ENCODE measurements around the gene FAAP20. TPM values are rescaled to one million over a fixed set of nuclear protein-coding genes. Genes with fewer than 3 reads are reported as not detected.

Gene FAAP20
- total and polyA plus RNA-seq, 5 experiments from 2014 or later, result 39.4 to 76.6 (median 70.1) TPM

GRCh38 chr1:2179283-2180013 lies 15.1 kb downstream of the FAAP20 start:
- Mint-ChIP-seq H3K27ac (no peak overlapping the region), H3K36me3 (peaks cover 0 to 16% (median 7%) of the 10 kb centered on the region in 3 donors), H3K4me3 (no peak overlapping the region), H3K27me3 (no peaks in the 10 kb centered on the region), H3K9me3 (no peaks in the 10 kb centered on the region), H3K4me1 (peaks cover 0 to 6% (median 5%) of the 10 kb centered on the region in 4 donors)
- POLR2A ChIA-PET, result no interaction called here
- no peak for DNase-seq
- ATAC-seq, result no peak

GRCh38 chr1:2178875-2179274 lies 15.7 kb downstream of the FAAP20 start:
- ATAC-seq (no peak), DNase-seq (no peak)
- H3K4me3 Mint-ChIP-seq, result no peak overlapping the region
- no peaks in the 10 kb centered on the region for H3K27me3 Mint-ChIP-seq
- H3K36me3 Mint-ChIP-seq, result peaks cover 0 to 16% (median 7%) of the 10 kb centered on the region in 3 donors
- H3K9me3 Mint-ChIP-seq, result no peaks in the 10 kb centered on the region
- H3K4me1 Mint-ChIP-seq, result peaks cover 0 to 9% (median 6%) of the 10 kb centered on the region in 4 donors
- POLR2A ChIA-PET, result no interaction called here
- H3K27ac Mint-ChIP-seq, result no peak overlapping the region

GRCh38 chr1:2177946-2178538 lies 16.5 kb downstream of the FAAP20 start:
- peaks cover 0 to 15% (median 7%) of the 10 kb centered on the region in 3 donors for H3K36me3 Mint-ChIP-seq
- peaks cover 0 to 12% (median 2%) of the 10 kb centered on the region in 4 donors for H3K4me1 Mint-ChIP-seq
- no peak for DNase-seq
- no peaks in the 10 kb centered on the region for H3K27me3 Mint-ChIP-seq
- no peak for ATAC-seq
- H3K4me3 Mint-ChIP-seq, result no peak overlapping the region
- H3K9me3 Mint-ChIP-seq, result no peaks in the 10 kb centered on the region
- POLR2A ChIA-PET, result interaction anchor here (0.9 kb wide), 1 partner anchor 10 kb away, joined by 4 read pairs; no protein-coding TSS in a partner anchor
- no peak overlapping the region for H3K27ac Mint-ChIP-seq

- peaks cover 0 to 15% (median 1%) of the 10 kb centered on the region in 4 donors for H3K4me1 Mint-ChIP-seq
- no peaks in the 10 kb centered on the region for H3K9me3 Mint-ChIP-seq
- no peaks in the 10 kb centered on the region for H3K27me3 Mint-ChIP-seq
- peaks cover 0 to 16% (median 7%) of the 10 kb centered on the region in 3 donors for H3K36me3 Mint-ChIP-seq
- ATAC-seq (no peak), DNase-seq (no peak)
- no peak overlapping the region for H3K27ac Mint-ChIP-seq
- H3K4me3 Mint-ChIP-seq, result no peak overlapping the region
- POLR2A ChIA-PET, result interaction anchor here (0.9 kb wide), 1 partner anchor 10 kb away, joined by 4 read pairs; no protein-coding TSS in a partner anchor
These were observed 17.0 kb downstream of the FAAP20 start for GRCh38 chr1:2177541-2177940.

- DNase-seq, result no peak
- no peaks in the 10 kb centered on the region for H3K9me3 Mint-ChIP-seq
- no peaks in the 10 kb centered on the region for H3K27me3 Mint-ChIP-seq
- POLR2A ChIA-PET, result no interaction called here
- no peak overlapping the region for H3K4me3 Mint-ChIP-seq
- ATAC-seq, result no peak
- peaks cover 0 to 15% (median 1%) of the 10 kb centered on the region in 4 donors for H3K4me1 Mint-ChIP-seq
- peaks cover 0 to 18% (median 9%) of the 10 kb centered on the region in 3 donors for H3K36me3 Mint-ChIP-seq
- no peak overlapping the region for H3K27ac Mint-ChIP-seq
These were observed 18.0 kb downstream of the FAAP20 start for GRCh38 chr1:2176615-2177014.

GRCh38 chr1:2175681-2176454 lies 18.7 kb downstream of the FAAP20 start:
- DNase-seq, result no peak
- no peak overlapping the region for H3K4me3 Mint-ChIP-seq
- POLR2A ChIA-PET, result interaction anchor here (2.5 kb wide), 1 partner anchor 14 kb away, joined by 8 read pairs; no protein-coding TSS in a partner anchor
- peak overlapping the region in 1 of 10 donors; percentile 63 for H3K27ac Mint-ChIP-seq
- no peaks in the 10 kb centered on the region for H3K9me3 Mint-ChIP-seq
- H3K27me3 Mint-ChIP-seq, result no peaks in the 10 kb centered on the region
- H3K36me3 Mint-ChIP-seq, result peaks cover 0 to 18% (median 9%) of the 10 kb centered on the region in 3 donors
- no peak for ATAC-seq
- H3K4me1 Mint-ChIP-seq, result peaks cover 0 to 15% (median 1%) of the 10 kb centered on the region in 4 donors

GRCh38 chr1:2175055-2175414 lies 19.5 kb downstream of the FAAP20 start:
- H3K27me3 Mint-ChIP-seq, result no peaks in the 10 kb centered on the region
- peaks cover 0 to 15% (median 1%) of the 10 kb centered on the region in 4 donors for H3K4me1 Mint-ChIP-seq
- ATAC-seq (no peak), DNase-seq (no peak)
- H3K27ac Mint-ChIP-seq, result peak overlapping the region in 2 of 10 donors; percentile 60 to 67
- POLR2A ChIA-PET, result interaction anchor here (0.6 to 2.5 kb wide), 2 partner anchors 15 to 214 kb away, joined by 5 to 8 read pairs; no protein-coding TSS in a partner anchor
- peaks cover 0 to 18% (median 14%) of the 10 kb centered on the region in 3 donors for H3K36me3 Mint-ChIP-seq
- peak overlapping the region in 3 of 10 donors; percentile 19 to 60 (median 55) for H3K4me3 Mint-ChIP-seq
- no peaks in the 10 kb centered on the region for H3K9me3 Mint-ChIP-seq

GRCh38 chr1:2174348-2175054 lies 20.1 kb downstream of the FAAP20 start:
- H3K4me1 Mint-ChIP-seq, result peaks cover 0 to 15% (median 1%) of the 10 kb centered on the region in 4 donors
- H3K27ac Mint-ChIP-seq, result peak overlapping the region in 3 of 10 donors; percentile 7 to 67 (median 60)
- DNase-seq (peak in 3 of 10 donors; percentile 21 to 44 (median 24)), ATAC-seq (peak; percentile 63 to 75)
- POLR2A ChIA-PET, result interaction anchor here (0.6 to 2.5 kb wide), 2 partner anchors 15 to 215 kb away, joined by 5 to 8 read pairs; no protein-coding TSS in a partner anchor
- H3K9me3 Mint-ChIP-seq, result no peaks in the 10 kb centered on the region
- H3K36me3 Mint-ChIP-seq, result peaks cover 0 to 18% (median 14%) of the 10 kb centered on the region in 3 donors
- H3K4me3 Mint-ChIP-seq, result peak overlapping the region in 4 of 10 donors; percentile 10 to 60 (median 37)
- no peaks in the 10 kb centered on the region for H3K27me3 Mint-ChIP-seq

GRCh38 chr1:2173546-2174347 lies 20.8 kb downstream of the FAAP20 start:
- no peaks in the 10 kb centered on the region for H3K27me3 Mint-ChIP-seq
- H3K27ac Mint-ChIP-seq, result peak overlapping the region in 2 of 10 donors; percentile 17 to 47
- peaks cover 0 to 18% (median 14%) of the 10 kb centered on the region in 3 donors for H3K36me3 Mint-ChIP-seq
- H3K9me3 Mint-ChIP-seq, result no peaks in the 10 kb centered on the region
- POLR2A ChIA-PET, result interaction anchor here (2.5 kb wide), 1 partner anchor 16 kb away, joined by 8 read pairs; no protein-coding TSS in a partner anchor
- DNase-seq, result no peak
- peak in 1 of 2 donors; percentile 23 for ATAC-seq
- H3K4me3 Mint-ChIP-seq, result no peak overlapping the region
- peaks cover 0 to 15% (median 1%) of the 10 kb centered on the region in 4 donors for H3K4me1 Mint-ChIP-seq

GRCh38 chr1:2172551-2173146 lies 21.9 kb downstream of the FAAP20 start:
- no peaks in the 10 kb centered on the region for H3K27me3 Mint-ChIP-seq
- no peak for ATAC-seq
- H3K4me1 Mint-ChIP-seq, result peaks cover 0 to 15% (median 2%) of the 10 kb centered on the region in 4 donors
- H3K36me3 Mint-ChIP-seq, result peaks cover 0 to 14% (median 11%) of the 10 kb centered on the region in 3 donors
- H3K27ac Mint-ChIP-seq, result peak overlapping the region in 4 of 10 donors; percentile 16 to 40 (median 24)
- no peak overlapping the region for H3K4me3 Mint-ChIP-seq
- POLR2A ChIA-PET, result no interaction called here
- no peak for DNase-seq
- no peaks in the 10 kb centered on the region for H3K9me3 Mint-ChIP-seq

GRCh38 chr1:2172012-2172411 lies 22.6 kb downstream of the FAAP20 start:
- peaks cover 0 to 11% (median 10%) of the 10 kb centered on the region in 3 donors for H3K36me3 Mint-ChIP-seq
- H3K27me3 Mint-ChIP-seq, result no peaks in the 10 kb centered on the region
- no peaks in the 10 kb centered on the region for H3K9me3 Mint-ChIP-seq
- peaks cover 0 to 15% (median under 1%) of the 10 kb centered on the region in 4 donors for H3K4me1 Mint-ChIP-seq
- POLR2A ChIA-PET, result no interaction called here
- DNase-seq, result no peak
- no peak overlapping the region for H3K4me3 Mint-ChIP-seq
- no peak overlapping the region for H3K27ac Mint-ChIP-seq
- no peak for ATAC-seq
